ENCODE data around the gene COX8A. TPM values are rescaled to one million over a fixed set of nuclear protein-coding genes. Genes with fewer than 3 reads are reported as not detected.

COX8A gene
- total and polyA plus RNA-seq, 2 of the 13 experiments (the other 11 are each of a cell fraction or from before 2014, with no cell fraction given) = 202 to 406 TPM

DNA sequence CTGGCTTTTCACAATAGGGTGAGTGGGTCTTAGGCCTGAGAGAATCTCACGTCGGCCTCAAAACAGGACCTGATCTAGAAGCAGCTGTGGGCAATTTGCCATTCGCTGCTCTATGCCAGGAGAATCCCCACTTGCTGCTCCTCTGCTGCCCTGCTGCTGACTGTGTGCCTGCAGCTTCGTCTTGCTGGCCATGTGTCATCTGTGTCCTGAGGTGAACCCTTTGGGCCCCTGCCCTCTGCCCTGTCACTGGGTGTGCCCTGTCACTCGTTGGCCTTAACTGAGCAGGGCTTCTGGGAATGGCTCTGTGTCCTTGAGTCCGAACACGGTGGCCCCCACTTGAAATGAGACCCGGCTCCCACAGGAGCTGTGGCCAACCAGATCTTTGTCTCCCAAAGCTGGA is 29.4 kb upstream of the COX8A start (continued):
- TF ChIP-seq, protein P1, sequence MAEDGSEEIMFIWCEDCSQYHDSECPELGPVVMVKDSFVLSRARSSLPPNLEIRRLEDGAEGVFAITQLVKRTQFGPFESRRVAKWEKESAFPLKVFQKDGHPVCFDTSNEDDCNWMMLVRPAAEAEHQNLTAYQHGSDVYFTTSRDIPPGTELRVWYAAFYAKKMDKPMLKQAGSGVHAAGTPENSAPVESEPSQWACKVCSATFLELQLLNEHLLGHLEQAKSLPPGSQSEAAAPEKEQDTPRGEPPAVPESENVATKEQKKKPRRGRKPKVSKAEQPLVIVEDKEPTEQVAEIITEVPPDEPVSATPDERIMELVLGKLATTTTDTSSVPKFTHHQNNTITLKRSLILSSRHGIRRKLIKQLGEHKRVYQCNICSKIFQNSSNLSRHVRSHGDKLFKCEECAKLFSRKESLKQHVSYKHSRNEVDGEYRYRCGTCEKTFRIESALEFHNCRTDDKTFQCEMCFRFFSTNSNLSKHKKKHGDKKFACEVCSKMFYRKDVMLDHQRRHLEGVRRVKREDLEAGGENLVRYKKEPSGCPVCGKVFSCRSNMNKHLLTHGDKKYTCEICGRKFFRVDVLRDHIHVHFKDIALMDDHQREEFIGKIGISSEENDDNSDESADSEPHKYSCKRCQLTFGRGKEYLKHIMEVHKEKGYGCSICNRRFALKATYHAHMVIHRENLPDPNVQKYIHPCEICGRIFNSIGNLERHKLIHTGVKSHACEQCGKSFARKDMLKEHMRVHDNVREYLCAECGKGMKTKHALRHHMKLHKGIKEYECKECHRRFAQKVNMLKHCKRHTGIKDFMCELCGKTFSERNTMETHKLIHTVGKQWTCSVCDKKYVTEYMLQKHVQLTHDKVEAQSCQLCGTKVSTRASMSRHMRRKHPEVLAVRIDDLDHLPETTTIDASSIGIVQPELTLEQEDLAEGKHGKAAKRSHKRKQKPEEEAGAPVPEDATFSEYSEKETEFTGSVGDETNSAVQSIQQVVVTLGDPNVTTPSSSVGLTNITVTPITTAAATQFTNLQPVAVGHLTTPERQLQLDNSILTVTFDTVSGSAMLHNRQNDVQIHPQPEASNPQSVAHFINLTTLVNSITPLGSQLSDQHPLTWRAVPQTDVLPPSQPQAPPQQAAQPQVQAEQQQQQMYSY (CRISPR knock-in tag; IDR thresholded peaks at IDR 0.05) = no peak
- TF ChIP-seq, protein P2, sequence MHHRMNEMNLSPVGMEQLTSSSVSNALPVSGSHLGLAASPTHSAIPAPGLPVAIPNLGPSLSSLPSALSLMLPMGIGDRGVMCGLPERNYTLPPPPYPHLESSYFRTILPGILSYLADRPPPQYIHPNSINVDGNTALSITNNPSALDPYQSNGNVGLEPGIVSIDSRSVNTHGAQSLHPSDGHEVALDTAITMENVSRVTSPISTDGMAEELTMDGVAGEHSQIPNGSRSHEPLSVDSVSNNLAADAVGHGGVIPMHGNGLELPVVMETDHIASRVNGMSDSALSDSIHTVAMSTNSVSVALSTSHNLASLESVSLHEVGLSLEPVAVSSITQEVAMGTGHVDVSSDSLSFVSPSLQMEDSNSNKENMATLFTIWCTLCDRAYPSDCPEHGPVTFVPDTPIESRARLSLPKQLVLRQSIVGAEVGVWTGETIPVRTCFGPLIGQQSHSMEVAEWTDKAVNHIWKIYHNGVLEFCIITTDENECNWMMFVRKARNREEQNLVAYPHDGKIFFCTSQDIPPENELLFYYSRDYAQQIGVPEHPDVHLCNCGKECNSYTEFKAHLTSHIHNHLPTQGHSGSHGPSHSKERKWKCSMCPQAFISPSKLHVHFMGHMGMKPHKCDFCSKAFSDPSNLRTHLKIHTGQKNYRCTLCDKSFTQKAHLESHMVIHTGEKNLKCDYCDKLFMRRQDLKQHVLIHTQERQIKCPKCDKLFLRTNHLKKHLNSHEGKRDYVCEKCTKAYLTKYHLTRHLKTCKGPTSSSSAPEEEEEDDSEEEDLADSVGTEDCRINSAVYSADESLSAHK (CRISPR knock-in tag; IDR thresholded peaks at IDR 0.05; ENCODE audit: borderline replicate concordance) = no peak
- TF ChIP-seq REXO4 (CRISPR knock-in tag; IDR thresholded peaks at IDR 0.05; ENCODE audit: borderline replicate concordance) (no peak), ZBTB20 (CRISPR knock-in tag; IDR thresholded peaks at IDR 0.05; ENCODE audit: borderline replicate concordance, low read depth) (no peak), ZFP82 (CRISPR knock-in tag; IDR thresholded peaks at IDR 0.05; ENCODE audit: borderline replicate concordance) (no peak), ZIK1 (CRISPR knock-in tag; IDR thresholded peaks at IDR 0.05; ENCODE audit: borderline replicate concordance, low read depth) (no peak), REL (CRISPR knock-in tag; conservative IDR thresholded peaks at IDR 0.05) (no peak), KMT2B (CRISPR knock-in tag; IDR thresholded peaks at IDR 0.05) (no peak), TBX2 (CRISPR knock-in tag; IDR thresholded peaks at IDR 0.05; ENCODE audit: borderline replicate concordance) (no peak; the same call in 1 of the 2 replicates), ATF7 (IDR thresholded peaks at IDR 0.05) (no peak), ATF7 (CRISPR knock-in tag; IDR thresholded peaks at IDR 0.05) (no peak), CENPT (CRISPR knock-in tag; IDR thresholded peaks at IDR 0.05; ENCODE audit: low read depth) (no peak), KAT7 (CRISPR knock-in tag; IDR thresholded peaks at IDR 0.05; ENCODE audit: borderline replicate concordance) (no peak), CEBPB (IDR thresholded peaks at IDR 0.05; ENCODE audit: borderline replicate concordance, low read depth, low read length) (no peak), KDM4B (CRISPR knock-in tag; IDR thresholded peaks at IDR 0.05) (no peak), YY1 (IDR thresholded peaks at IDR 0.05; ENCODE audit: insufficient read depth, insufficient replicate concordance, low read depth, low read length) (no peak), ZNF337 (CRISPR knock-in tag; IDR thresholded peaks at IDR 0.05; ENCODE audit: borderline replicate concordance, low read depth) (no peak), ZNF792 (CRISPR knock-in tag; IDR thresholded peaks at IDR 0.05) (no peak)
- TF ChIP-seq, protein P3, sequence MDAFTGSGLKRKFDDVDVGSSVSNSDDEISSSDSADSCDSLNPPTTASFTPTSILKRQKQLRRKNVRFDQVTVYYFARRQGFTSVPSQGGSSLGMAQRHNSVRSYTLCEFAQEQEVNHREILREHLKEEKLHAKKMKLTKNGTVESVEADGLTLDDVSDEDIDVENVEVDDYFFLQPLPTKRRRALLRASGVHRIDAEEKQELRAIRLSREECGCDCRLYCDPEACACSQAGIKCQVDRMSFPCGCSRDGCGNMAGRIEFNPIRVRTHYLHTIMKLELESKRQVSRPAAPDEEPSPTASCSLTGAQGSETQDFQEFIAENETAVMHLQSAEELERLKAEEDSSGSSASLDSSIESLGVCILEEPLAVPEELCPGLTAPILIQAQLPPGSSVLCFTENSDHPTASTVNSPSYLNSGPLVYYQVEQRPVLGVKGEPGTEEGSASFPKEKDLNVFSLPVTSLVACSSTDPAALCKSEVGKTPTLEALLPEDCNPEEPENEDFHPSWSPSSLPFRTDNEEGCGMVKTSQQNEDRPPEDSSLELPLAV (CRISPR knock-in tag; conservative IDR thresholded peaks at IDR 0.05; ENCODE audit: low read depth) = no peak
- TF ChIP-seq, protein P4, sequence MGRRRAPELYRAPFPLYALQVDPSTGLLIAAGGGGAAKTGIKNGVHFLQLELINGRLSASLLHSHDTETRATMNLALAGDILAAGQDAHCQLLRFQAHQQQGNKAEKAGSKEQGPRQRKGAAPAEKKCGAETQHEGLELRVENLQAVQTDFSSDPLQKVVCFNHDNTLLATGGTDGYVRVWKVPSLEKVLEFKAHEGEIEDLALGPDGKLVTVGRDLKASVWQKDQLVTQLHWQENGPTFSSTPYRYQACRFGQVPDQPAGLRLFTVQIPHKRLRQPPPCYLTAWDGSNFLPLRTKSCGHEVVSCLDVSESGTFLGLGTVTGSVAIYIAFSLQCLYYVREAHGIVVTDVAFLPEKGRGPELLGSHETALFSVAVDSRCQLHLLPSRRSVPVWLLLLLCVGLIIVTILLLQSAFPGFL (CRISPR knock-in tag; IDR thresholded peaks at IDR 0.05) = no peak
- TF ChIP-seq, protein P5, sequence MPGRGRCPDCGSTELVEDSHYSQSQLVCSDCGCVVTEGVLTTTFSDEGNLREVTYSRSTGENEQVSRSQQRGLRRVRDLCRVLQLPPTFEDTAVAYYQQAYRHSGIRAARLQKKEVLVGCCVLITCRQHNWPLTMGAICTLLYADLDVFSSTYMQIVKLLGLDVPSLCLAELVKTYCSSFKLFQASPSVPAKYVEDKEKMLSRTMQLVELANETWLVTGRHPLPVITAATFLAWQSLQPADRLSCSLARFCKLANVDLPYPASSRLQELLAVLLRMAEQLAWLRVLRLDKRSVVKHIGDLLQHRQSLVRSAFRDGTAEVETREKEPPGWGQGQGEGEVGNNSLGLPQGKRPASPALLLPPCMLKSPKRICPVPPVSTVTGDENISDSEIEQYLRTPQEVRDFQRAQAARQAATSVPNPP (CRISPR knock-in tag; IDR thresholded peaks at IDR 0.05) = no peak

All from HepG2 (cell line).